Epidermal melanocyte (primary cell): Measurements from ENCODE around the gene C20orf96.
"Not testable (repeated sequence)": the region's sequence is repeated elsewhere in the genome, so short reads cannot be mapped to it uniquely, and the experiment has no call there.

Experiments
- DNase-seq: peaks from one replicate; pipeline ENCODE4 v3.0.0; 2011; ENCODE audit warnings: low spot score; ENCODE audit not compliant: insufficient read length

Gene C20orf96

GRCh38 chr20:237929-238328 lies 52.6 kb downstream of the C20orf96 start:
- no peak for DNase-seq

- no peak for DNase-seq
Measured at GRCh38 chr20:237489-237888, 53.1 kb downstream of the C20orf96 start.

GRCh38 chr20:235891-236290 lies 54.7 kb downstream of the C20orf96 start:
- peak; percentile 34 for DNase-seq

GRCh38 chr20:227439-228105 lies 63.0 kb downstream of the C20orf96 start:
- DNase-seq, result no peak

- DNase-seq, result no peak
Measured at GRCh38 chr20:226958-227357, 63.6 kb downstream of the C20orf96 start, which contains the start of gene DEFB129. DEFB129 (plus strand) TSS chr20:227258; CDS start chr20:227289, 31 bp downstream.

GRCh38 chr20:225879-226278 lies 64.7 kb downstream of the C20orf96 start:
- not testable (repeated sequence) for DNase-seq

- DNase-seq, result no peak
Measured at GRCh38 chr20:221258-221830, 69.2 kb downstream of the C20orf96 start.
